Activated B cell treated with CpG ODN at 0.5 μM for 24 hours (primary cell): Measurements from ENCODE around the gene IRAK2. TPM values are rescaled to one million over a fixed set of nuclear protein-coding genes. Genes with fewer than 3 reads are reported as not detected.

Source experiments
- ATAC-seq: fragments of 200-7000 bp; cut with Tn5 transposase; one replicate; pipeline ENCODE4 v1.10.0; 2021; ENCODE audit warnings: low read depth, mild to moderate bottlenecking, moderate library complexity
- CTCF ChIA-PET: fragments of 350-600 bp; sonication (Branson Sonifier 250); formaldehyde crosslinking; loops from one replicate; lab custom pipeline; 2021; ENCODE audit warnings: antibody characterized with exemption; lab: Charles Lee
- POLR2A ChIA-PET: fragments of 350-600 bp; sonication (Branson Sonifier 250); formaldehyde crosslinking; loops from one replicate; lab custom pipeline; 2021; ENCODE audit warnings: antibody characterized with exemption; lab: Charles Lee
- DNase-seq: peaks from one replicate; pipeline ENCODE4 v3.0.0; 2022
- H3K27ac Mint-ChIP-seq: one replicate; pipeline ENCODE4 v1.8.0; 2020; ENCODE audit warnings: mixed read lengths
- H3K27me3 Mint-ChIP-seq: one replicate; pipeline ENCODE4 v1.8.0; 2021; ENCODE audit warnings: mixed read lengths
- H3K36me3 Mint-ChIP-seq: one replicate; pipeline ENCODE4 v1.8.0; 2021; ENCODE audit warnings: low read depth, mixed read lengths
- H3K4me1 Mint-ChIP-seq: one replicate; pipeline ENCODE4 v1.8.0; 2021; ENCODE audit warnings: mixed read lengths
- H3K4me3 Mint-ChIP-seq: one replicate; pipeline ENCODE4 v1.8.0; 2020; ENCODE audit warnings: mild to moderate bottlenecking, mixed read lengths
- H3K9me3 Mint-ChIP-seq: one replicate; pipeline ENCODE4 v1.8.0; 2020; ENCODE audit warnings: mixed read lengths
- intact Hi-C: fragments of 100-400 bp; cut with micrococcal nuclease; formaldehyde crosslinking; loops from one replicate; pipeline ENCODE4 v1.15.1; 2024
- total RNA-seq: library from RNA; stranded (reverse); gene quantifications from 2 replicates; pipeline ENCODE4 v1.2.3, GENCODE V29; 2022
- TF ChIP-seq, protein P1 (sequence below): fragments of 200-600 bp; IDR thresholded peaks from one replicate; pipeline ENCODE4 v1.8.0; 2022; ENCODE audit warnings: antibody characterized with exemption, mild to moderate bottlenecking

Gene IRAK2, protein sequence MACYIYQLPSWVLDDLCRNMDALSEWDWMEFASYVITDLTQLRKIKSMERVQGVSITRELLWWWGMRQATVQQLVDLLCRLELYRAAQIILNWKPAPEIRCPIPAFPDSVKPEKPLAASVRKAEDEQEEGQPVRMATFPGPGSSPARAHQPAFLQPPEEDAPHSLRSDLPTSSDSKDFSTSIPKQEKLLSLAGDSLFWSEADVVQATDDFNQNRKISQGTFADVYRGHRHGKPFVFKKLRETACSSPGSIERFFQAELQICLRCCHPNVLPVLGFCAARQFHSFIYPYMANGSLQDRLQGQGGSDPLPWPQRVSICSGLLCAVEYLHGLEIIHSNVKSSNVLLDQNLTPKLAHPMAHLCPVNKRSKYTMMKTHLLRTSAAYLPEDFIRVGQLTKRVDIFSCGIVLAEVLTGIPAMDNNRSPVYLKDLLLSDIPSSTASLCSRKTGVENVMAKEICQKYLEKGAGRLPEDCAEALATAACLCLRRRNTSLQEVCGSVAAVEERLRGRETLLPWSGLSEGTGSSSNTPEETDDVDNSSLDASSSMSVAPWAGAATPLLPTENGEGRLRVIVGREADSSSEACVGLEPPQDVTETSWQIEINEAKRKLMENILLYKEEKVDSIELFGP
- total RNA-seq = 8.6 and 8.8 TPM in 2 replicates

DNA sequence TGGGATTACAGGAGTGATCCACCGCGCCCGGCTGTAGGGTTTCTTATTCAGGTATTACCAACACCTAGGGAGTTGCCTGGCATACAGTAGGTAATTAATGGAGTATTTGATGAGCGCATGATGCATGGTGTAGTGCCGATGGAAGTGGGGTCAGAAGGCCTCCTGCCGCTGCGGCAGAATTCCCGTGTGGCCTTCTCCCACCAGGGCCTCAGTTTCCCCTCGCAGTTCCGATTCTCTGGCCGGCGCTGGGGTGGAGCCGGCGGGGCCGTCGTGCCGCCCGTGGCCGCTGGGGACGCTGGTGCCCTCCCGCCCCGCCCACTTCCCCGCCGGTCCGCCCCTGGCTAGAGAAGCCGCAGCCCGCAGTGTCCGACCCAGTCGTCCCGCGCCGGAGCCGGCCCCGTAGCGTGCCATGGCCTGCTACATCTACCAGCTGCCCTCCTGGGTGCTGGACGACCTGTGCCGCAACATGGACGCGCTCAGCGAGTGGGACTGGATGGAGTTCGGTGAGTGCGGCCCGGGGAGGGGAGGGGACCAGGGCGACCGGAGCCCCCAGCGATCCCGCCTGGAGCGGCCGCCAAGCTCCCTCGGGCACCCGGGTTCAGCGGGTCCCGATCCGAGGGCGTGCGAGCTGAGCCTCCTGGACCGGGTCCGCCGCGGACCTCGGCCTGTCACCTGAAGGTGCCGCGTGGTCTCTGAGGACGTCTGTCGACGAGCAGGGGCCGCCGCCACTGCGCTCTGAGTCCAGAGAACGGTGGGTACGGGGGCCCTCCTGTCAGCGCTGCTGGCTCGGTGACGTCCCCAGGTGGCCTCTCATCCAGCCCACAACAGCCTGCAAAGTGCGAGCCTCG, at the start of gene IRAK2:
Gene IRAK2 (plus strand): TSS at position 374 of the 848 bp plus-strand sequence. CDS start 36 bp downstream, at position 410.
- peaks cover 15% of the 10 kb centered on the region for H3K36me3 Mint-ChIP-seq
- intact Hi-C loops = loop anchor here (1.0 to 2.0 kb wide), 6 partner anchors 23 to 84 kb away; partner anchors contain the start of genes BRK1, TATDN2 and VHL
- H3K9me3 Mint-ChIP-seq = peaks cover 7% of the 10 kb centered on the region
- CTCF ChIA-PET = interaction anchor here (1.0 to 4.0 kb wide), 4 partner anchors 27 to 59 kb away, joined by 4 to 24 read pairs (median 7); no protein-coding TSS in a partner anchor
- H3K27me3 Mint-ChIP-seq = no peaks in the 10 kb centered on the region
- ATAC-seq (peak; percentile 91), DNase-seq (peak; percentile 65)
- POLR2A ChIA-PET = interaction anchor here (0.7 to 3.4 kb wide), 12 partner anchors 9 to 768 kb away, joined by 3 to 15 read pairs (median 4); partner anchors contain the start of genes EMC3 and VHL
- H3K4me1 Mint-ChIP-seq = peaks cover 38% of the 10 kb centered on the region
- TF ChIP-seq, protein P1, sequence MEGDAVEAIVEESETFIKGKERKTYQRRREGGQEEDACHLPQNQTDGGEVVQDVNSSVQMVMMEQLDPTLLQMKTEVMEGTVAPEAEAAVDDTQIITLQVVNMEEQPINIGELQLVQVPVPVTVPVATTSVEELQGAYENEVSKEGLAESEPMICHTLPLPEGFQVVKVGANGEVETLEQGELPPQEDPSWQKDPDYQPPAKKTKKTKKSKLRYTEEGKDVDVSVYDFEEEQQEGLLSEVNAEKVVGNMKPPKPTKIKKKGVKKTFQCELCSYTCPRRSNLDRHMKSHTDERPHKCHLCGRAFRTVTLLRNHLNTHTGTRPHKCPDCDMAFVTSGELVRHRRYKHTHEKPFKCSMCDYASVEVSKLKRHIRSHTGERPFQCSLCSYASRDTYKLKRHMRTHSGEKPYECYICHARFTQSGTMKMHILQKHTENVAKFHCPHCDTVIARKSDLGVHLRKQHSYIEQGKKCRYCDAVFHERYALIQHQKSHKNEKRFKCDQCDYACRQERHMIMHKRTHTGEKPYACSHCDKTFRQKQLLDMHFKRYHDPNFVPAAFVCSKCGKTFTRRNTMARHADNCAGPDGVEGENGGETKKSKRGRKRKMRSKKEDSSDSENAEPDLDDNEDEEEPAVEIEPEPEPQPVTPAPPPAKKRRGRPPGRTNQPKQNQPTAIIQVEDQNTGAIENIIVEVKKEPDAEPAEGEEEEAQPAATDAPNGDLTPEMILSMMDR = peak; percentile 64
- no peak within 1 kb of the TSS for H3K27ac Mint-ChIP-seq
- peak within 1 kb of the TSS; percentile 86 for H3K4me3 Mint-ChIP-seq

DNA sequence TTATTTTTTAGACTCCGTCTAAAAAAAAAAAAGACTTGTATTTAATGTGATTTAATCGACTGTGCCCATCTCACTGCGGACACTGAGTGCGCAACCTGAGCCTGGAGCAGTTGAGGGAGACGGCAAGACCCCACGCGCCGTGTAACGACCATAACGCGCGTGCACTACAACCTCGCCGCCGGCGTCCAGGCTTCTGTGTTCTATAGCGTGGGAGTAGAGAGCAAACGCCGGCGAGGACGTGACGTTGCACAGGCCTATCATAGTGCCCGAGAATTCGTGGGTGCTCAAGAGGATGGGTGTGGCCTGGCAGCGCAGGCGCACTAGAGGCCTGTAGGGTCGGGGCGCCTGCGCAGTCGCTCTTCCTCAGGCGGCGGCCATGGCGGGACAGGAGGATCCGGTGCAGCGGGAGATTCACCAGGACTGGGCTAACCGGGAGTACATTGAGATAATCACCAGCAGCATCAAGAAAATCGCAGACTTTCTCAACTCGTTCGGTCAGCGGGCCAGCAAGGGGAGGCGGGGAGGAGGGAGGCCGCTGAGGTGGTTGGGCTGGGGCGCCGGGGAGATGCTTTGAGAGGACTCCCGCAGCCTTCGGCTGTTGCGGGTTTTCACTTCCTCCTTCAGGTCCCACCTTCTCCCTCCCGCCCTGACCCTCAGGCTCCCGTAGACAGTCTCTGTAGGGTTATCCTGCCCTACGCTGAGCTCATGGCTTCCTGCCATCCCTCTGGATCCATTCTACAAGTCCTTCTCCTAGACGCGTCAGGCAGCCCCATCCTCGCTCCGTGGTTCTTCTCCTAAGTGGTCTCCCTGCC, 49.2 kb upstream of the IRAK2 start, which contains the start of gene BRK1:
Gene BRK1 (plus strand): TSS at position 350 of the 812 bp plus-strand sequence. CDS start 27 bp downstream, at position 377.
- H3K4me3 Mint-ChIP-seq = peak within 1 kb of the TSS; percentile 100
- TF ChIP-seq, protein P1 = no peak
- ChIA-PET CTCF (interaction anchor here (0.6 kb wide), 2 partner anchors 45 to 133 kb away, joined by 3 read pairs; partner anchors contain the start of gene TATDN2), POLR2A (interaction anchor here (0.6 to 3.5 kb wide), 22 partner anchors 8 to 205 kb away, joined by 3 to 32 read pairs (median 4); partner anchors contain the start of genes FANCD2, SEC13, TATDN2 and VHL)
- peak within 1 kb of the TSS; percentile 99 for H3K27ac Mint-ChIP-seq
- H3K4me1 Mint-ChIP-seq = peaks cover 40% of the 10 kb centered on the region
- H3K9me3 Mint-ChIP-seq = no peaks in the 10 kb centered on the region
- intact Hi-C loops = loop anchor here (1.0 to 5.0 kb wide), 12 partner anchors 26 to 1527 kb away; partner anchors contain the start of genes ARPC4, CRELD1, EMC3 and FANCD2
- ATAC-seq (peak; percentile 96), DNase-seq (peak; percentile 85)
- peaks cover 25% of the 10 kb centered on the region for H3K36me3 Mint-ChIP-seq
- H3K27me3 Mint-ChIP-seq = no peaks in the 10 kb centered on the region

DNA sequence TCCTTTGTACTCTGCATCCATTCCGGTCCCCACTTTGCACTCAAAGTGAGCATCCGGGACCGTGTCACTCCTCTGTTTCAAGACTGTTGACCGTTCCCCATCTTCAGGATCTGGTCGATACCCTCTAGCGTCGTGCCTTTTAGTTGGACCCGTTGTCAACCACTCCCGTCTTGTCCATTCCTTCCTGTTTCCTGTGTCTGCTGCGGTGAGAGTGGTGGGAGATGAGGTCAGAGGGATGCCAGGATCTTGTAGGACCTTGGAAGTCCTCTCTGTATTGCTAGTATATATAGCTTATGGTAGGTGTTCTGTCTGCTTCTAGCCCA, 48.6 kb upstream of the IRAK2 start:
- intact Hi-C loops = loop anchor here (5.0 kb wide), 2 partner anchors 324 to 1526 kb away; partner anchors contain the start of genes ARPC4, TADA3 and VGLL4
- no peaks in the 10 kb centered on the region for H3K9me3 Mint-ChIP-seq
- H3K27me3 Mint-ChIP-seq = no peaks in the 10 kb centered on the region
- H3K4me3 Mint-ChIP-seq = peak overlapping the region; percentile 100
- H3K36me3 Mint-ChIP-seq = peaks cover 31% of the 10 kb centered on the region
- TF ChIP-seq, protein P1 = no peak
- DNase-seq (no peak), ATAC-seq (no peak)
- peak overlapping the region; percentile 99 for H3K27ac Mint-ChIP-seq
- H3K4me1 Mint-ChIP-seq = peaks cover 40% of the 10 kb centered on the region
- POLR2A ChIA-PET = interaction anchor here (0.6 to 3.5 kb wide), 11 partner anchors 26 to 1163 kb away, joined by 3 to 32 read pairs (median 5); partner anchors contain the start of genes TATDN2 and VHL
- CTCF ChIA-PET = interaction anchor here (0.6 kb wide), 1 partner anchor 44 kb away, joined by 3 read pairs; no protein-coding TSS in a partner anchor

DNA sequence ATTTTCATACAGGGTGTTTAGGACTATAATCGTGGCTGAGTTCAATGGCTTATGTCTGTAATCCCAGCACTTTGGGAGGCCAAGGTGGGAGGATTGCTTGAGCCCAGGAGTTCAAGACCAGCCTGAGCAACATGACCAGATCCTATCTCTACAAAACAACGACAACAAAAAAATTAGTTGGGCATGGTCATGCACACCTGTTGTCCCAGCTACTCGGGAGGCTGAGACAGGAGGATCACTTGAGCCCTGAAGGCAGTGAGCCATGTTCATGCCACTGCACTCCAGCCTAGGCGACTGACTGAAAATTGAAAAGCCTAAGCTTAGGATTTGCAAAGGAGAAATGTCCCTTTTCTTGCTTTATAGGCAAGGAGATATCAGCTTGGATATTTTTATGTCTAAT, 47.8 kb upstream of the IRAK2 start:
- ChIA-PET CTCF (no interaction called here), POLR2A (interaction anchor here (0.5 to 3.5 kb wide), 5 partner anchors 25 to 1163 kb away, joined by 3 to 32 read pairs (median 3); partner anchors contain the start of genes TATDN2 and VHL)
- H3K4me1 Mint-ChIP-seq = peaks cover 40% of the 10 kb centered on the region
- ATAC-seq (no peak), DNase-seq (no peak)
- intact Hi-C loops = loop anchor here (5.0 kb wide), 2 partner anchors 325 to 1525 kb away; partner anchors contain the start of genes ARPC4, TADA3 and VGLL4
- H3K4me3 Mint-ChIP-seq = peak overlapping the region; percentile 100
- H3K36me3 Mint-ChIP-seq = peaks cover 36% of the 10 kb centered on the region
- TF ChIP-seq, protein P1 = no peak
- H3K27ac Mint-ChIP-seq = no peak overlapping the region
- no peaks in the 10 kb centered on the region for H3K27me3 Mint-ChIP-seq
- no peaks in the 10 kb centered on the region for H3K9me3 Mint-ChIP-seq
